Esophagus squamous epithelium (tissue), 4 donors: ENCODE data around the gene PCGF2.

Source experiments
- CTCF ChIP-seq, 6 experiments: fragments of 450-650 bp in 4 of 6; fragments of 200-600 bp in 2 of 6; sonication (generic) in 2 of 6; IDR thresholded peaks; one replicate each; pipeline ENCODE4 v1.5.1; 2016 to 2019; ENCODE audit warnings: antibody characterized with exemption in 6 of 6, mild to moderate bottlenecking in 4 of 6, moderate library complexity in 4 of 6
- POLR2A ChIP-seq, 4 donors: fragments of 450-650 bp; IDR thresholded peaks; one replicate each; pipeline ENCODE4 v1.6.1; 2017; ENCODE audit warnings: antibody characterized with exemption in 4 of 4, mild to moderate bottlenecking in 4 of 4, moderate library complexity in 3 of 4

GRCh38 chr17:38709864-38710603, 38.1 kb downstream of the PCGF2 start:
- TF ChIP-seq POLR2A (IDR thresholded peaks at IDR 0.05), result no peak
- no peak for TF ChIP-seq CTCF (IDR thresholded peaks at IDR 0.05)
